Measurements from ENCODE around the gene ERICH2.
"Not testable (repeated sequence)": the region's sequence is repeated elsewhere in the genome, so short reads cannot be mapped to it uniquely, and the experiment has no call there.

Gene ERICH2

DNA sequence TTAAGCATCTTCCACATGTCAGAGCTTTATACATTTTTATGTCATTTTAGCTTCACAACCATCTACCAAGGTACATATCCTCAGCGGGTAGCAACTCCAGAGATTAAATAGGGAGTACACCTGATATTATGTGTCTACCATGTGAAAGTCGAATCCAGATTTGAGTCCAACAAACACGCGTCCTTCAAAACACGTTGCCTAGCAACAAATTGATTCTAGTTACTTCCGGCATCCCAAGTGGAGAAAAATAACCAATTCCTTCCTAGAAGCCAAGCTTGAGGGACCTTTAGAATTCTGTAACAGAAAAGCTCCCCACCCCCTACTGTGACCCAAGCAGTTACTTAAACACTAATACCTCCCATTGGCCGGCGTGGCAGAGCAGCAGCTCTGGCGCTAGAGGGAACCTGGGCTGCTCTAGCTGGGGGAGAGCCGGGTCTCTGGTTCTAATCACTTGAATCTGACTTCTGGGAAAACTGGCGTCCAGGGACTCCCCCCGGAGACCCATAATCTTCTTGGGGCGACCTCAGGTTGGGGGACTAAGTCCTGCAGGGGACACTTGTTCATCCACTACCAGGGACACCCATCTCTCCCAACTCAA, at the start of gene ERICH2:
ERICH2 (plus strand) TSS at position 371 of the 598 bp plus-strand sequence. CDS start 304 bp downstream, outside the sequence.
- Histone ChIP-seq H3K9me3 (ENCODE audit: low read length) (no peaks in the 10 kb centered on the region), H3K27ac (ENCODE audit: low read depth, low read length) (peak within 1 kb of the TSS; percentile 63), H3K36me3 (ENCODE audit: insufficient read depth, low read length) (no peaks in the 10 kb centered on the region), H3K27me3 (ENCODE audit: control insufficient read depth in 1 of 2, insufficient read depth in 2 of 2, low read length in 2 of 2) (peaks cover 0 to 4% of the 10 kb centered on the region in 2 donors), H3K9ac (ENCODE audit: low read length) (peak within 1 kb of the TSS; percentile 41), H3K4me3 (ENCODE audit: low read depth in 1 of 2, low read length in 2 of 2) (peak within 1 kb of the TSS; percentile 76 to 81), H3K4me1 (ENCODE audit: insufficient read depth, low read length) (peaks cover 12% of the 10 kb centered on the region)

- Histone ChIP-seq H3K9me3 (ENCODE audit: low read length) (no peaks in the 10 kb centered on the region), H3K4me1 (ENCODE audit: insufficient read depth, low read length) (peaks cover 3% of the 10 kb centered on the region), H3K27ac (ENCODE audit: low read depth, low read length) (no peak overlapping the region), H3K27me3 (ENCODE audit: control insufficient read depth in 1 of 2, insufficient read depth in 2 of 2, low read length in 2 of 2) (peaks cover 9 to 12% of the 10 kb centered on the region in 2 donors), H3K9ac (ENCODE audit: low read length) (no peak overlapping the region), H3K36me3 (ENCODE audit: insufficient read depth, low read length) (no peaks in the 10 kb centered on the region), H3K4me3 (ENCODE audit: low read depth in 1 of 2, low read length in 2 of 2) (no peak overlapping the region)
These were observed 48.5 kb upstream of the ERICH2 start for GRCh38 chr2:170721678-170722077.

DNA sequence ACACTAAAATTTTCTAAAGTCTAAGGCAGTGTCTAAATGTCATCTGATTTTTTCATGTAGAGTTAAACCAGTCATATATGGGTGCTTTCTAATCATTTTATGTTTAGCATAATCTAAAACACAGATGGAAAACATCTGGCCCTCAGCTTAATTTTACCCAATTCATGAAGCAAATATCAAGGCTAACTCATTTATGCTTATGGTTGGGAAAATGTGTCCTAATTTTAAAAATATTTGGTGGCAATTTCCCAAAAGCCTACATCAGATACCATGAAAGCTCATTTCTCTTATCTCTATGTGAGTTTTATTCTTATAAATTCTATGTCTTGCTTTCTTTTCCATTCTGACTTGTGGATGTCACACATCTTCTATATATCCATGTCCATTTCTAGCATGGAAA, 47.9 kb upstream of the ERICH2 start:
- Histone ChIP-seq H3K4me1 (ENCODE audit: insufficient read depth, low read length) (peaks cover 2% of the 10 kb centered on the region), H3K27me3 (ENCODE audit: control insufficient read depth in 1 of 2, insufficient read depth in 2 of 2, low read length in 2 of 2) (peaks cover 4 to 9% of the 10 kb centered on the region in 2 donors), H3K9ac (ENCODE audit: low read length) (no peak overlapping the region), H3K27ac (ENCODE audit: low read depth, low read length) (no peak overlapping the region), H3K4me3 (ENCODE audit: low read depth in 1 of 2, low read length in 2 of 2) (no peak overlapping the region), H3K9me3 (ENCODE audit: low read length) (no peaks in the 10 kb centered on the region), H3K36me3 (ENCODE audit: insufficient read depth, low read length) (no peaks in the 10 kb centered on the region)

DNA sequence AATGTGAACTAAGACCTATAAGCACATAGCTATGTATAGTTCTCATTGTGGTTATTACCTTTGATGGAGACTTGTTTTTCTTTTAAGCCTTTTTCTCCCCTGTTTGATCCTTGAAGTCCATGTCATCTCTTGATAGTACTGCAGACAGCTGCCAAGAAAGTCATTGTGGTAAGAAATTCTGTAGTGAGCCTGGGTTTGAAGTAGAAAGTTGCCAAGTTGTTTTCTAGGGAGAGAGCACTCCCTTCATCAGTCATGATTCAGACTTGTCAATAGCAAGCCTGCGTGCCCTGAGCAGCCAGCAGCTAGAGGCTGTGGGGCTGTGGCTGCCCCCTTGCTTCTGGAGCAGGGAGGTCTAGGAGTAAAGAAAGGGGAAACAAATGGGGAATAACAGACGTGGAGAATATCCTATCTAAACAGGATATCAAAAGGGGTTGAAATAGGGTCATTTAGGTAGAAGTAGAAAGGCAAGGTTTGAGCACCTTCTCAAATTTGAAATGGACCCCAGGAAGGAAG, 46.7 kb upstream of the ERICH2 start:
- Histone ChIP-seq H3K4me3 (ENCODE audit: low read depth in 1 of 2, low read length in 2 of 2) (no peak overlapping the region), H3K4me1 (ENCODE audit: insufficient read depth, low read length) (no peaks in the 10 kb centered on the region), H3K9ac (ENCODE audit: low read length) (no peak overlapping the region), H3K27ac (ENCODE audit: low read depth, low read length) (no peak overlapping the region), H3K36me3 (ENCODE audit: insufficient read depth, low read length) (no peaks in the 10 kb centered on the region), H3K9me3 (ENCODE audit: low read length) (no peaks in the 10 kb centered on the region), H3K27me3 (ENCODE audit: control insufficient read depth in 1 of 2, insufficient read depth in 2 of 2, low read length in 2 of 2) (no peaks in the 10 kb centered on the region)

DNA sequence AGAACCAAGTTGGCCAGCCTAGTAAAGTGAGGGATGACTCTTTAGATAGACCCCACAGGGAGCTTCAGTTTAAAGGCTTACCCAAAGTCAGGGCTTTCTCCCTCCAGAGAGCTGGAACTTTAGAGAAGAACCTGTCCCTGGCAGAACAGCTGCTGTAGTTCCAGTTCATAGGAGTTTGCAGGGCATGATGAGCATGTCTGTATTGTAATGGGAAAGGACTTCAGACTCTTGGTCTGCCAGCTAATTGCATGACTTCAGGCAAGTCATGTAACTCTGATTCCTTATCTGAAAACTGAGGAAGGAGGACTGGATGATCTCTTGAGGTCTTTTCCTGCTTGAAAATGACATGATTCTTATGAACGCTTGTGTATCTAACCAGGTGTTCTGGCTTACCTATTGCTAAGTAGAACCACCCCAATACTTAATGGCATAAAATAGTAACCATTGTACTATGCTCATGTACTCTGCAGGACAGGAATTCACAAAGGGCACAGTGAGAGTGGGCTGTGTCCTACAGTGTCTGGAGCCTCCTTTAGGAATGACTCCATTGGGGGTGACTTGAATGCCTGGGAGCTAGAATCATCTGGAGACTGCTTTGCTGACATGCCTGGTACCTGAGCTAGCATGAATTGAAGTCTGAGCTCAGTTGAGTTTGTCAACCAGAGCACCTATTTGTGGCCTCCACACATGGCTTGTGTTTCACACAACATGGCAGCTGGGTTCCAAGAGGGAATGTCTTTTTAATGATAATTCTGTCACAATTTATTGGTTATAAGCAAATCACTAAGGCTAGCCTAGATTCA, 36.2 kb upstream of the ERICH2 start:
- Histone ChIP-seq H3K27ac (ENCODE audit: low read depth, low read length) (no peak overlapping the region), H3K4me3 (ENCODE audit: low read depth in 1 of 2, low read length in 2 of 2) (no peak overlapping the region), H3K9ac (ENCODE audit: low read length) (no peak overlapping the region), H3K36me3 (ENCODE audit: insufficient read depth, low read length) (no peaks in the 10 kb centered on the region), H3K9me3 (ENCODE audit: low read length) (no peaks in the 10 kb centered on the region), H3K27me3 (ENCODE audit: control insufficient read depth in 1 of 2, insufficient read depth in 2 of 2, low read length in 2 of 2) (no peaks in the 10 kb centered on the region), H3K4me1 (ENCODE audit: insufficient read depth, low read length) (no peaks in the 10 kb centered on the region)

- H3K9me3 ChIP-seq (ENCODE audit: low read length); H3K4me1 ChIP-seq (ENCODE audit: insufficient read depth, low read length); H3K9ac ChIP-seq (ENCODE audit: low read length); H3K36me3 ChIP-seq (ENCODE audit: insufficient read depth, low read length); H3K27me3 ChIP-seq (ENCODE audit: control insufficient read depth in 1 of 2, insufficient read depth in 2 of 2, low read length in 2 of 2); H3K4me3 ChIP-seq (ENCODE audit: low read depth in 1 of 2, low read length in 2 of 2); H3K27ac ChIP-seq (ENCODE audit: low read depth, low read length): not testable (repeated sequence)
These were observed 35.6 kb upstream of the ERICH2 start for GRCh38 chr2:170734601-170735000.

DNA sequence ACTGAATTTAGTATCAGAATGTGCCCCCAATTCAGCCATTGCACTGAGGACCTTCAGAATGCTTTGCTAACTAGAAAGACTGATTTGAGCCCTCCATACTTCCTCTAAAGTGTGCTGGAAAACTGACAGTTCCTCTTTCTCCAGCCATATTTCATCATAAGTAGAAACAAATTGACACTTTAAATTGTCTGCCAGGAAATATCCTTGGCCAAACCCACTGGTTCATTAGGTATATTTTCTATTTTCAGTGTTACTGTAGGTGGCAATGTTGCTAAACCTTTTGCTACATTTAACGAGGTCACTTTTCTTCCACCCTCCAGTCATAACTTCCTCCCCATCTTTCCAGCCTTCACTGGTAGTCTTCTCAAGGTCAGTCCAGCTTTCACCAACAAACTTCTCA, 33.5 kb upstream of the ERICH2 start:
- Histone ChIP-seq H3K27me3 (ENCODE audit: control insufficient read depth in 1 of 2, insufficient read depth in 2 of 2, low read length in 2 of 2) (no peaks in the 10 kb centered on the region), H3K9ac (ENCODE audit: low read length) (no peak overlapping the region), H3K9me3 (ENCODE audit: low read length) (no peaks in the 10 kb centered on the region), H3K27ac (ENCODE audit: low read depth, low read length) (no peak overlapping the region), H3K36me3 (ENCODE audit: insufficient read depth, low read length) (no peaks in the 10 kb centered on the region), H3K4me1 (ENCODE audit: insufficient read depth, low read length) (no peaks in the 10 kb centered on the region), H3K4me3 (ENCODE audit: low read depth in 1 of 2, low read length in 2 of 2) (no peak overlapping the region)

DNA sequence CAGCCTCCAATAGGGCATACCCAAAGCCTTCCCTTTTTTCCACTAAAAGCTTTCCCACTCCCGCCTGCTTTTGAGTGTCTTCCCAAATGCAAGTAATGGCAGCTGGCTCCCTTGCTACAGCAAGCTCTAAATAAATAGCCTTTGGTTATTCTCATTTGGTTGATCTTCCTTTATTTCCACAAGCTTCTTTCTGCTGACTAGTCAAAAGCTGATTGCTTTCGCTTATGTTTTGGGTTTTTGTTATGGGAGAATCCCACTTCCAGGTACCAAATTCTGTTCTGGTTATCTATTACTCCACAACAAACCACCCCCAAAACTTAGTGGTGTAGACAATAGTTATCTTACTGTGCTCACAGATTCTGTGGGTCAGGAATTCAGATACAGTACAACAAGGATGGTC, 32.8 kb upstream of the ERICH2 start:
- H3K4me3 ChIP-seq (ENCODE audit: low read depth in 1 of 2, low read length in 2 of 2), result no peak overlapping the region
- H3K27ac ChIP-seq (ENCODE audit: low read depth, low read length), result no peak overlapping the region
- no peaks in the 10 kb centered on the region for H3K9me3 ChIP-seq (ENCODE audit: low read length)
- H3K9ac ChIP-seq (ENCODE audit: low read length), result no peak overlapping the region
- no peaks in the 10 kb centered on the region for H3K36me3 ChIP-seq (ENCODE audit: insufficient read depth, low read length)
- no peaks in the 10 kb centered on the region for H3K27me3 ChIP-seq (ENCODE audit: control insufficient read depth in 1 of 2, insufficient read depth in 2 of 2, low read length in 2 of 2)
- H3K4me1 ChIP-seq (ENCODE audit: insufficient read depth, low read length), result no peaks in the 10 kb centered on the region

DNA sequence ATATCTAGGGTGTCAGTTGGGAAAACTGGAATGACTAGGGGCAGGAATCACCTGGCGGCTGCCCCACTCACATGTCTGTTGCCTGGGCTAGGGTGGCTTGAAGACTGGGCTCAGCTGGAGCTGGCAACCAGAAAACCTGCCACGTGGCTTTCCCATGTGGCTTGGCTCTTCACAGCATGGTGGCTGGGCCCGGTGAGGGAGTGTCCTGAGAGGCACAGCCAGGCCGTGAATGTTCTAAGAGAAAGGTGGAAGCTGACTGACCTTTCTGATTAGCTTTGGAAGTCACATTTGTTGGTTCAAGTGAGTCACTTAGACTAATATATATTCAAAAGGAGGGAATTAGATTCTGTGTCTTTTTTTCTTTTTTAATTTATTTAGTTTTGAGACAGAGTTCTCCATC, 32.4 kb upstream of the ERICH2 start:
- Histone ChIP-seq H3K27ac (ENCODE audit: low read depth, low read length) (no peak overlapping the region), H3K36me3 (ENCODE audit: insufficient read depth, low read length) (no peaks in the 10 kb centered on the region), H3K4me3 (ENCODE audit: low read depth in 1 of 2, low read length in 2 of 2) (no peak overlapping the region), H3K4me1 (ENCODE audit: insufficient read depth, low read length) (no peaks in the 10 kb centered on the region), H3K9me3 (ENCODE audit: low read length) (no peaks in the 10 kb centered on the region), H3K9ac (ENCODE audit: low read length) (no peak overlapping the region), H3K27me3 (ENCODE audit: control insufficient read depth in 1 of 2, insufficient read depth in 2 of 2, low read length in 2 of 2) (no peaks in the 10 kb centered on the region)

- H3K27ac ChIP-seq (ENCODE audit: low read depth, low read length), result no peak overlapping the region
- no peaks in the 10 kb centered on the region for H3K27me3 ChIP-seq (ENCODE audit: control insufficient read depth in 1 of 2, insufficient read depth in 2 of 2, low read length in 2 of 2)
- H3K9me3 ChIP-seq (ENCODE audit: low read length), result no peaks in the 10 kb centered on the region
- no peaks in the 10 kb centered on the region for H3K36me3 ChIP-seq (ENCODE audit: insufficient read depth, low read length)
- H3K4me1 ChIP-seq (ENCODE audit: insufficient read depth, low read length), result no peaks in the 10 kb centered on the region
- no peak overlapping the region for H3K4me3 ChIP-seq (ENCODE audit: low read depth in 1 of 2, low read length in 2 of 2)
- H3K9ac ChIP-seq (ENCODE audit: low read length), result no peak overlapping the region
These were observed 31.1 kb upstream of the ERICH2 start for GRCh38 chr2:170739048-170739447.

- Histone ChIP-seq H3K36me3 (ENCODE audit: insufficient read depth, low read length) (no peaks in the 10 kb centered on the region), H3K4me3 (ENCODE audit: low read depth in 1 of 2, low read length in 2 of 2) (no peak overlapping the region), H3K9me3 (ENCODE audit: low read length) (no peaks in the 10 kb centered on the region), H3K4me1 (ENCODE audit: insufficient read depth, low read length) (no peaks in the 10 kb centered on the region), H3K27me3 (ENCODE audit: control insufficient read depth in 1 of 2, insufficient read depth in 2 of 2, low read length in 2 of 2) (no peaks in the 10 kb centered on the region), H3K9ac (ENCODE audit: low read length) (no peak overlapping the region), H3K27ac (ENCODE audit: low read depth, low read length) (no peak overlapping the region)
These were observed 30.6 kb upstream of the ERICH2 start for GRCh38 chr2:170739507-170740046.

Data from muscle layer of colon (tissue), 2 donors.